Measurements from ENCODE around the gene SLC38A3. TPM values are rescaled to one million over a fixed set of nuclear protein-coding genes. Genes with fewer than 3 reads are reported as not detected.
A peak's percentile ranks its signal among the peaks of the same experiment; 100 is the strongest.
"Not testable (repeated sequence)": the region's sequence is repeated elsewhere in the genome, so short reads cannot be mapped to it uniquely, and the experiment has no call there.

SLC38A3 gene
- total RNA-seq, 5 donors from 2014 or later (not counting 1 experiment from before 2014, with no cell fraction given): 0.29 to 0.98 (median 0.44) TPM; not detected in 1

DNA sequence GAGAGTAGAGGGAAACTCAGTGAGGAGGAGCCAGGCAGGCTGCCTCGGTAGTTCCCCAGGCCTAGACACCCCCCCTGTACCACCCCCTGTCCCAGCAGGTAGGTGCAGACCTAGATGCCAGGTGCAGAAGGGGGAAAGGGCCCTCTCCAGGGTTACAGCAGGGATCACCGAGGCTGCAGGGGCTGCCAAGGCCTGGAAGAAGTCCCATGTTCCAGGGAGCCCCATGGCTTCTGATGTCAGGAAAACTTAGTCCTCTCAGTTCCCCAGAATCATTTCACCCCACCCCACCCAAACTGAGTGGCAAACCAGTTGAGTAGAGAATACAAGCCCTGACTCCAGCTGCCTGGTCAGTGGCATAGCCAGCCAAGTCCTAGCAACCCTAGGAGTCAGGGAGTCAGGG, 56.4 kb downstream of the SLC38A3 start:
- Histone ChIP-seq H3K4me1 (ENCODE audit: control insufficient read depth in 1 of 2, extremely low read depth in 1 of 2, insufficient read depth in 2 of 2, low read length in 2 of 2) (peaks cover 2 to 20% of the 10 kb centered on the region in 2 experiments), H3K27me3 (replicated peaks in 1 of 2; ENCODE audit: control insufficient read depth in 2 of 2, extremely low read depth in 1 of 2, insufficient read depth in 2 of 2, low read length in 1 of 2) (peaks cover 0 to 21% of the 10 kb centered on the region in 2 experiments), H3K9me3 (no peaks in the 10 kb centered on the region), H3K27ac (ENCODE audit: low read length) (no peak overlapping the region), H3K4me3 (ENCODE audit: control insufficient read depth in 1 of 2, extremely low read depth in 1 of 2, low read length in 1 of 2) (no peak overlapping the region), H3K36me3 (ENCODE audit: control insufficient read depth in 2 of 2, extremely low read depth in 1 of 2, insufficient read depth in 1 of 2, low read length in 1 of 2) (peaks cover 7 to 26% of the 10 kb centered on the region in 2 donors)
- no peak for DNase-seq
- Mint-ChIP-seq H3K4me1 (peaks cover 5 to 8% (median 8%) of the 10 kb centered on the region in 3 donors), H3K27ac (no peak overlapping the region), H3K9me3 (no peaks in the 10 kb centered on the region), H3K36me3 (peaks cover 18% of the 10 kb centered on the region), H3K27me3 (no peaks in the 10 kb centered on the region), H3K4me3 (peak overlapping the region in 1 of 3 donors; percentile 76)
- ChIA-PET POLR2A (no interaction called here), CTCF (no interaction called here)
- no peak for ATAC-seq (replicated peaks in 1 of 4)
- WGBS (ENCODE audit: insufficient coverage): 70% methylated on average over 2 of the region's 2 CpGs

DNA sequence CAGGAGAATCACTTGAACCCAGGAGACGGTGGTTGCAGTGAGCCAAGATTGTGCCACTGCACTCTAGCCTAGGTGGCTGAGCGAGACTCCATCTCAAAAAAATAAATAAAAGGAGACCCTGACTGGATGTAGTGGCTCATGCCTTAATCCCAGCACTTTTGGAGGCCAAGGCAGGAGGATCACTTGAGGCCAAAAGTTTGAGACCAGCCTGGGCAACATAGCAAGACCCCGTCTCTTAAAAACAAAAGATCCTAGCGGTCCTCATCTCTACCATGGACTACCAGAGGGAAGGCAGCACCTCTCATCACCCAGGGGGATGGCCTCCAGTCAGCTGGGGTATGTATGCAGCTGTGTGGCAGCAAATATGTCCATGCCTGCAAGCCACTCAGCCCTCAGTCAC, 57.1 kb downstream of the SLC38A3 start:
- POLR2A ChIA-PET; H3K27ac ChIP-seq (ENCODE audit: low read length); H3K9me3 Mint-ChIP-seq; ATAC-seq (replicated peaks in 1 of 4); H3K27me3 Mint-ChIP-seq; H3K4me3 Mint-ChIP-seq; H3K9me3 ChIP-seq; CTCF ChIA-PET; H3K27ac Mint-ChIP-seq; H3K4me1 Mint-ChIP-seq; H3K4me3 ChIP-seq (ENCODE audit: control insufficient read depth in 1 of 2, extremely low read depth in 1 of 2, low read length in 1 of 2); DNase-seq: not testable (repeated sequence)
- Histone ChIP-seq H3K4me1 (ENCODE audit: control insufficient read depth in 1 of 2, extremely low read depth in 1 of 2, insufficient read depth in 2 of 2, low read length in 2 of 2) (peaks cover 2 to 20% of the 10 kb centered on the region in 2 experiments), H3K36me3 (ENCODE audit: control insufficient read depth in 2 of 2, extremely low read depth in 1 of 2, insufficient read depth in 1 of 2, low read length in 1 of 2) (peaks cover 7 to 19% of the 10 kb centered on the region in 2 donors), H3K27me3 (replicated peaks in 1 of 2; ENCODE audit: control insufficient read depth in 2 of 2, extremely low read depth in 1 of 2, insufficient read depth in 2 of 2, low read length in 1 of 2) (peaks cover 0 to 28% of the 10 kb centered on the region in 2 experiments)
- WGBS (ENCODE audit: insufficient coverage): 100% methylated on average over 1 of the region's 4 CpGs
- peaks cover 12% of the 10 kb centered on the region for H3K36me3 Mint-ChIP-seq

DNA sequence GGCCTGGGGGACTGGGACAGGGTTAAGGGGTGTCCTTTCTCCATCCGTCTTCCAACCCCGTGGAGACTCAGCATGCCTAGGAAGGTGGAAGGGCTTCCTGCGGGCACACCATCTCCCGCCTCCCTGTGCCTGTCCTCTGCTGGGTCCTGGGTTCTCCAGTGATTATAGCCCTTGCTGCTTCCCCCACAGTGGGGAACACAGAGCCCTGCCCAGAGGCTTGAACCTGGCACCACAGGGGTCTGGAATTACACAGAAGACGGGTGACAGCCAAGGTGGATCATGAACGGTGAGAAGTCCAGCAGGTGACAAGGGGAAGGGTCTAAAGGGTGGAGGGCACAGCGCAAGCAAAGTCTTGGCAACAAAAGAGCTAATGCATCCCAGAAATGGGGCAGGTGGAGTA, 57.7 kb downstream of the SLC38A3 start:
- H3K4me1 ChIP-seq (ENCODE audit: control insufficient read depth in 1 of 2, extremely low read depth in 1 of 2, insufficient read depth in 2 of 2, low read length in 2 of 2): peaks cover 2 to 20% of the 10 kb centered on the region in 2 experiments
- H3K36me3 Mint-ChIP-seq: peaks cover 7% of the 10 kb centered on the region

DNA sequence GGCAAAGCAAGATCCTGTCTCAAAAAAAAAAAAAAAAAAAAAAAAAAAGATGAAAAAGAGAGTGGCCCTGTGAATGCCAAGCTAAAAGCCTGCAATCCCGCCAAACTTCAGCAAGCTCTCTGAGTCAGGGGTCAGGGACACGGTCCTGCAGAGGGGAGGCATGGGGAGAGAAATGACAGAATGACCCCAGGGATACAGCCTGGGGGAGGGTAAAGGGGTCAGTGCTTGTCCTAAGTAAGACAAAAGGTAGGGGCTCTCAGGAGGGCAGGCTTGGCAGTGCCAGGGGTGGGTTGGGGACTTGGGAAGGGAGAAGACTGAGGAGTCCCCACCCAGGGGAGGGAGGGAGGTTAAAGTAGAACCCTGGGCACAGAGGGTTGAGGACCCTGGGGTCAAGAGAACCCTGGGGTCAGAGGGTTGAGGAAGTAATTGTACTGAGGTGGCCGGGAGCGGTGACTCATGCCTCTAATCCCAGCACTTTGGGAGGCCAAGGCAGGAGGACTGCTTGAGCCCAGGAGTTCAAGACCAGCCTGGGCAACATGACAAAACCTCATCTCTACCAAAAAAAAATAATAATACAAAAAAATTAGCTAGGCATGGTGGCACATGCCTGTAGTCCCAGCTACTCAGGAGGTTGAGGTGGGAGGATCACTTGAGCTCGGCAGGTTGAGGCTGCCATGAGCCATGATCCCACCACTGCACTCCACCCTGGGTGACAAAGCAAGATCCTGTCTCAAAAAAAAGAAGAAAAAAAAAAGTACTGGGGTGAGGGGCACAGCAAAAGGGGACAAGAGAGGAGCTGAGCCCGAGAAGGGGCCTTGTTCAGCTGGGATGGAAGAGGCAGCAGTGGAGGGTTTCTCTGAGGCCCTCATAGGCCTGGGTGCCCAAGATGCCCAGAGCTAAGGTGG, 58.7 kb downstream of the SLC38A3 start:
- DNase-seq (no peak), ATAC-seq (replicated peaks in 1 of 4) (no peak)
- peaks cover 0 to 3% of the 10 kb centered on the region in 2 donors for H3K36me3 ChIP-seq (ENCODE audit: control insufficient read depth in 2 of 2, extremely low read depth in 1 of 2, insufficient read depth in 1 of 2, low read length in 1 of 2)
- no peaks in the 10 kb centered on the region for H3K9me3 Mint-ChIP-seq
- WGBS (ENCODE audit: insufficient coverage): 68% methylated on average over 4 of the region's 6 CpGs
- H3K27ac ChIP-seq (ENCODE audit: low read length): no peak overlapping the region
- ChIA-PET CTCF (interaction anchor here (0.5 to 1.0 kb wide), 4 partner anchors 11 to 73 kb away, joined by 3 to 5 read pairs (median 4); no protein-coding TSS in a partner anchor), POLR2A (interaction anchor here in 1 of 2 donors (0.7 kb wide), 1 partner anchor 10 kb away, joined by 7 read pairs; no protein-coding TSS in a partner anchor)
- H3K4me3 Mint-ChIP-seq: no peak overlapping the region
- H3K4me3 ChIP-seq (ENCODE audit: control insufficient read depth in 1 of 2, extremely low read depth in 1 of 2, low read length in 1 of 2): no peak overlapping the region
- H3K27me3 Mint-ChIP-seq: peaks cover 2 to 3% of the 10 kb centered on the region in 2 donors
- peaks cover 5 to 8% (median 6%) of the 10 kb centered on the region in 3 donors for H3K4me1 Mint-ChIP-seq
- H3K9me3 ChIP-seq: no peaks in the 10 kb centered on the region
- H3K36me3 Mint-ChIP-seq: no peaks in the 10 kb centered on the region
- peaks cover 0 to 37% of the 10 kb centered on the region in 2 experiments for H3K27me3 ChIP-seq (replicated peaks in 1 of 2; ENCODE audit: control insufficient read depth in 2 of 2, extremely low read depth in 1 of 2, insufficient read depth in 2 of 2, low read length in 1 of 2)
- H3K4me1 ChIP-seq (ENCODE audit: control insufficient read depth in 1 of 2, extremely low read depth in 1 of 2, insufficient read depth in 2 of 2, low read length in 2 of 2): peaks cover 2 to 20% of the 10 kb centered on the region in 2 experiments
- H3K27ac Mint-ChIP-seq: no peak overlapping the region

More for the DNA sequence above, 57.7 kb downstream of the SLC38A3 start:
- Mint-ChIP-seq H3K27me3 (peaks cover 0 to 1% of the 10 kb centered on the region in 2 donors), H3K4me3 (no peak overlapping the region), H3K27ac (peak overlapping the region in 1 of 2 donors; percentile 6), H3K9me3 (no peaks in the 10 kb centered on the region), H3K4me1 (peaks cover 5 to 8% (median 6%) of the 10 kb centered on the region in 3 donors)
- WGBS (ENCODE audit: insufficient coverage): 99% methylated on average over 5 of the region's 7 CpGs
- H3K9me3 ChIP-seq: no peaks in the 10 kb centered on the region
- no peak for ATAC-seq (replicated peaks in 1 of 4)
- ChIA-PET POLR2A (interaction anchor here in 1 of 2 donors (0.7 kb wide), 1 partner anchor 9 kb away, joined by 7 read pairs; no protein-coding TSS in a partner anchor), CTCF (interaction anchor here (0.9 to 1.0 kb wide), 2 partner anchors 16 kb away, joined by 3 to 5 read pairs; no protein-coding TSS in a partner anchor)
- peaks cover 0 to 34% of the 10 kb centered on the region in 2 experiments for H3K27me3 ChIP-seq (replicated peaks in 1 of 2; ENCODE audit: control insufficient read depth in 2 of 2, extremely low read depth in 1 of 2, insufficient read depth in 2 of 2, low read length in 1 of 2)
- DNase-seq: no peak
- H3K4me3 ChIP-seq (ENCODE audit: control insufficient read depth in 1 of 2, extremely low read depth in 1 of 2, low read length in 1 of 2): no peak overlapping the region
- H3K27ac ChIP-seq (ENCODE audit: low read length): no peak overlapping the region
- H3K36me3 ChIP-seq (ENCODE audit: control insufficient read depth in 2 of 2, extremely low read depth in 1 of 2, insufficient read depth in 1 of 2, low read length in 1 of 2): peaks cover 3 to 13% of the 10 kb centered on the region in 2 donors

DNA sequence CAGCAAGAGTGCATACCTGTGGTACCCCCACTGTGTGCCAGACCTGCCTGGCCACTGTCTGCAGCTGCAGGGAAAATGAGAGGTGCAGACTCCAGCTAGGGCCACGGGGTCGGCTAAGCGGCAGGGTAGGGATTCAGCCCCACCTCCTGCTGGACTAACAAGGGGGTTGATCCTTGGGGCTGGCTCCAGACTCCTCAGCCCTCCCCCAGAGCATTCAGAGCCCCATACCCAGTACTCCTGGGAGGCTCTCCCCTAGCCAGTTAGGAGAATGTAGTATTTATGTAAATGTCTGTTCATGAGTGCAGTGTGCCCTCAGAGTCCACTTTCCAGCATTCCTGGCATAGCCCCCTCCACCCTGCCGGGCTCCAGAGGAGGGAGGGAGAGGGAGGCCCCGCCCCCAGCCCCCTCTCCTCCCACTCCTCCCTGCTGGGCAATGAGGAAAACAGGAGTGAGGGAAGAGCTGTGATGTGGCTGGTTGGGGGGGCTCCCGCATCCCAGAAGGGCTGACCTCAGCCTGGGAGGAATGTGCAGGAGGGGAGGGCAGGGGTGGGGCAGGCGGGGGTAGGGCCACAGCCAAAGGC, 59.4 kb downstream of the SLC38A3 start:
- H3K4me3 ChIP-seq (ENCODE audit: control insufficient read depth in 1 of 2, extremely low read depth in 1 of 2, low read length in 1 of 2): no peak overlapping the region
- no peaks in the 10 kb centered on the region for H3K36me3 Mint-ChIP-seq
- DNase-seq: no peak
- peaks cover 4 to 6% (median 6%) of the 10 kb centered on the region in 3 donors for H3K4me1 Mint-ChIP-seq
- ChIA-PET POLR2A (interaction anchor here in 1 of 2 donors (0.6 kb wide), 1 partner anchor 22 kb away, joined by 5 read pairs; no protein-coding TSS in a partner anchor), CTCF (no interaction called here)
- H3K27me3 ChIP-seq (replicated peaks in 1 of 2; ENCODE audit: control insufficient read depth in 2 of 2, extremely low read depth in 1 of 2, insufficient read depth in 2 of 2, low read length in 1 of 2): peaks cover 0 to 39% of the 10 kb centered on the region in 2 experiments
- ATAC-seq (replicated peaks in 1 of 4): no peak
- peaks cover 3% of the 10 kb centered on the region in 2 donors for H3K27me3 Mint-ChIP-seq
- no peaks in the 10 kb centered on the region for H3K36me3 ChIP-seq (ENCODE audit: control insufficient read depth in 2 of 2, extremely low read depth in 1 of 2, insufficient read depth in 1 of 2, low read length in 1 of 2)
- no peak overlapping the region for H3K27ac Mint-ChIP-seq
- WGBS (ENCODE audit: insufficient coverage): no CpG with 5 or more reads among the region's 7 CpGs
- no peak overlapping the region for H3K27ac ChIP-seq (ENCODE audit: low read length)
- H3K4me1 ChIP-seq (ENCODE audit: control insufficient read depth in 1 of 2, extremely low read depth in 1 of 2, insufficient read depth in 2 of 2, low read length in 2 of 2): peaks cover 2 to 15% of the 10 kb centered on the region in 2 experiments
- H3K9me3 Mint-ChIP-seq: no peaks in the 10 kb centered on the region
- H3K9me3 ChIP-seq: no peaks in the 10 kb centered on the region
- no peak overlapping the region for H3K4me3 Mint-ChIP-seq

DNA sequence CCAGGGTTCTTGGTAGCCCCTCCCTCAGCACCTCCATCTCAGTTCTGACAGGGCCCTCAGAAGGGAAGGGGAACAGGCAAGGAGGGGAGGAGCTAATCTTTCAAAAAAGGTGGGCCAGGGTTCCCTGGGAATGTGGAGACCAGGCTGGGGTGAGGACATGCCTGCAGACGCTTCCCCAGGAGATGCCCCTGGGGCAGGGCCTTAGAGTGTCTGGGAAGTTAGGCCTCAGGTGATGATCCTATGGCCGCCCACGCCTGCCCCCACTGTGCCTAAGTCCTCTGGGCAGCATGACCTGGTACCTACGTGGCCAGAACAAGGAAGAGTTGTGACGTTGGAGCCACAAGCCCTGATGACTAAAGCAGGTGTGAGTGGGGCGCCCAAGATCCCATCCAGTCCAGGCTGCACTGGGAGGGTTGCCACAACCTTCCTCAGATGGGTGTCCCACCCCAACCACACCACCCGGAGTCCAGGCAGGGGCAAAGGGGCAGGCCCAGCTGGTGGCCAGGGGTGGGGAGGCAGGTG, 60.0 kb downstream of the SLC38A3 start:
- H3K27ac ChIP-seq (ENCODE audit: low read length): no peak overlapping the region
- Mint-ChIP-seq H3K27ac (no peak overlapping the region), H3K4me1 (peaks cover 0 to 3% (median 1%) of the 10 kb centered on the region in 3 donors), H3K27me3 (peaks cover 3% of the 10 kb centered on the region in 2 donors), H3K4me3 (no peak overlapping the region), H3K9me3 (no peaks in the 10 kb centered on the region), H3K36me3 (no peaks in the 10 kb centered on the region)
- ATAC-seq (replicated peaks in 1 of 4): no peak
- 78% methylated on average over 6 of the region's 7 CpGs for WGBS (ENCODE audit: insufficient coverage)
- CTCF ChIA-PET: no interaction called here
- POLR2A ChIA-PET: interaction anchor here in 1 of 2 donors (0.6 kb wide), 1 partner anchor 23 kb away, joined by 5 read pairs; no protein-coding TSS in a partner anchor
- no peaks in the 10 kb centered on the region for H3K9me3 ChIP-seq
- DNase-seq: no peak
- H3K4me3 ChIP-seq (ENCODE audit: control insufficient read depth in 1 of 2, extremely low read depth in 1 of 2, low read length in 1 of 2): no peak overlapping the region
- peaks cover 0 to 40% of the 10 kb centered on the region in 2 experiments for H3K27me3 ChIP-seq (replicated peaks in 1 of 2; ENCODE audit: control insufficient read depth in 2 of 2, extremely low read depth in 1 of 2, insufficient read depth in 2 of 2, low read length in 1 of 2)
- no peaks in the 10 kb centered on the region for H3K36me3 ChIP-seq (ENCODE audit: control insufficient read depth in 2 of 2, extremely low read depth in 1 of 2, insufficient read depth in 1 of 2, low read length in 1 of 2)
- peaks cover 0 to 10% of the 10 kb centered on the region in 2 experiments for H3K4me1 ChIP-seq (ENCODE audit: control insufficient read depth in 1 of 2, extremely low read depth in 1 of 2, insufficient read depth in 2 of 2, low read length in 2 of 2)
